Measurements from ENCODE around the gene RELA.
"Not testable (repeated sequence)": the region's sequence is repeated elsewhere in the genome, so short reads cannot be mapped to it uniquely, and the experiment has no call there.

Gene RELA

DNA sequence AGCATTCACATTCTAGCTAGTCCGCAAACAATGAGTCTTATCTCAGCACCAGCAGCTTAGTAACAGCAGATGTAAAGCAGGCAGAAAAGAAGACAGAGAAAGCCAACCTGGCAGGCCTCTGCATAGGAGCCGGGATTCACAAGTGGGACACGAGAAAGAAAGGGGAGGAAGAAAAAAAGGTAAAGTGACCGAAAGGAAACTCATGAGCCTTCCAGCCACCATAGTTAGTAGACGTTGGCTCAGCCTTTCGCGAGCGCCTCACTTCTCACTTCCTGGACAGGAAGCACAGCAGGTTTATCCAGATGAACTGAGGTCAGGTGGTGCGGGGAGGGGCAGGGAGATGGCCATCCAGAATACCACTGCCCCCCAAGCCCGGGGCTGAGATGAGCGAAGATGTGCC is 29.7 kb upstream of the RELA start:
- DNase-seq (ENCODE audit: low read depth, low spot score) = no peak
- no peak overlapping the region for H3K9ac ChIP-seq (ENCODE audit: insufficient read length, low read depth)
- H3K4me3 ChIP-seq (ENCODE audit: insufficient read length, low read depth) = no peak overlapping the region
- TF ChIP-seq SUZ12 (IDR thresholded peaks at IDR 0.05; ENCODE audit: extremely low read depth, insufficient read depth, insufficient read length) (no peak), ZNF274 (IDR thresholded peaks at IDR 0.05; ENCODE audit: low read depth, low read length) (no peak), YY1 (IDR thresholded peaks at IDR 0.05; ENCODE audit: insufficient read depth, insufficient read length) (no peak)
- H3K27me3 ChIP-seq (ENCODE audit: insufficient read depth, insufficient read length) = no peaks in the 10 kb centered on the region
- H3K36me3 ChIP-seq (ENCODE audit: insufficient read depth, insufficient read length, low read length) = no peaks in the 10 kb centered on the region
- H3K4me1 ChIP-seq (ENCODE audit: insufficient read depth, insufficient read length) = no peaks in the 10 kb centered on the region
- no peaks in the 10 kb centered on the region for H3K9me3 ChIP-seq (ENCODE audit: insufficient read depth, low read length)

DNA sequence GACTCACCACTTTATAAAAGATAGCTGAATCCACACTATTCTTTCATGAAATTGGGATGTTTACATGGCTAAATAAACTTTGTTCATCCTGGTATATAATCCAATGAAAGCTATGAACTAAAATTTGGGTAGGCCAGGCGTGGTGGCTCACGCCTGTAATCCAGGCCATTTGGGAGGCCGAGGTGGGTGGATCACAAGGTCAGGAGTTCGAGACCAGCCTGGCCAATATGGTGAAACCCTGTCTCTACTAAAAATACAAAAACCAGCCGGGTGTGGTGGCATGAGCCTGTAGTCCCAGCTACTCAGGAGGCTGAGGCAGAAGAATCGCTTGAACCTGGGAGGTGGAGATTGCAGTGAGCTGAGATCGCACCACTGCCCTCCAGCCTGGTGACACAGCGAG is 29.1 kb upstream of the RELA start:
- H3K27me3 ChIP-seq (ENCODE audit: insufficient read depth, insufficient read length); H3K9ac ChIP-seq (ENCODE audit: insufficient read length, low read depth); H3K36me3 ChIP-seq (ENCODE audit: insufficient read depth, insufficient read length, low read length); DNase-seq (ENCODE audit: low read depth, low spot score); H3K4me3 ChIP-seq (ENCODE audit: insufficient read length, low read depth); H3K4me1 ChIP-seq (ENCODE audit: insufficient read depth, insufficient read length); H3K9me3 ChIP-seq (ENCODE audit: insufficient read depth, low read length): not testable (repeated sequence)

DNA sequence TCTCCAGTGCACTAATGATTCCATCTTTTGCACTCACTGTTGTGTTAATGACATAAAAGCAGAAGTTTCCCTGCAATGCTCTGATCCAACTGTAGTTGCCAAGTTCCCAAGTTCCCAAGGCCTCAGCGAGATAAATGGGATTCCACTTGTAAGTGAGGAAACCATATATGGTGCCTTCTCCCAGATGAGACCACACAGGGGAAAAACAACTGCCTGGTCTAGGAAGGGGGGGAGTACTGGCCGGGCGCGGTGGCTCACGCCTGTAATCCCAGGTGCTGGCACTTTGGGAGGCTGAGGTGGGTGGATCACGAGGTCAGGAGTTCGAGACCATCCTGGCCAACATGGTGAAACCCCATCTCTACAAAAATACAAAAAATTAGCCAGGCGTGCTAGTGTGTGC is 23.3 kb upstream of the RELA start:
- TF ChIP-seq ZNF274 (IDR thresholded peaks at IDR 0.05; ENCODE audit: low read depth, low read length) (no peak), YY1 (IDR thresholded peaks at IDR 0.05; ENCODE audit: insufficient read depth, insufficient read length) (no peak), SUZ12 (IDR thresholded peaks at IDR 0.05; ENCODE audit: extremely low read depth, insufficient read depth, insufficient read length) (no peak)

GRCh38 chr11:65683480-65683879 is 20.8 kb upstream of the RELA start:
- H3K9ac ChIP-seq (ENCODE audit: insufficient read length, low read depth); DNase-seq (ENCODE audit: low read depth, low spot score); H3K36me3 ChIP-seq (ENCODE audit: insufficient read depth, insufficient read length, low read length); H3K27me3 ChIP-seq (ENCODE audit: insufficient read depth, insufficient read length); H3K4me1 ChIP-seq (ENCODE audit: insufficient read depth, insufficient read length); H3K4me3 ChIP-seq (ENCODE audit: insufficient read length, low read depth); H3K9me3 ChIP-seq (ENCODE audit: insufficient read depth, low read length): not testable (repeated sequence)

More for the DNA sequence above, 23.3 kb upstream of the RELA start:
- H3K36me3 ChIP-seq (ENCODE audit: insufficient read depth, insufficient read length, low read length) = no peaks in the 10 kb centered on the region
- no peak overlapping the region for H3K4me3 ChIP-seq (ENCODE audit: insufficient read length, low read depth)
- no peak overlapping the region for H3K9ac ChIP-seq (ENCODE audit: insufficient read length, low read depth)
- DNase-seq (ENCODE audit: low read depth, low spot score) = no peak
- H3K9me3 ChIP-seq (ENCODE audit: insufficient read depth, low read length) = no peaks in the 10 kb centered on the region
- H3K4me1 ChIP-seq (ENCODE audit: insufficient read depth, insufficient read length) = no peaks in the 10 kb centered on the region
- H3K27me3 ChIP-seq (ENCODE audit: insufficient read depth, insufficient read length) = no peaks in the 10 kb centered on the region

DNA sequence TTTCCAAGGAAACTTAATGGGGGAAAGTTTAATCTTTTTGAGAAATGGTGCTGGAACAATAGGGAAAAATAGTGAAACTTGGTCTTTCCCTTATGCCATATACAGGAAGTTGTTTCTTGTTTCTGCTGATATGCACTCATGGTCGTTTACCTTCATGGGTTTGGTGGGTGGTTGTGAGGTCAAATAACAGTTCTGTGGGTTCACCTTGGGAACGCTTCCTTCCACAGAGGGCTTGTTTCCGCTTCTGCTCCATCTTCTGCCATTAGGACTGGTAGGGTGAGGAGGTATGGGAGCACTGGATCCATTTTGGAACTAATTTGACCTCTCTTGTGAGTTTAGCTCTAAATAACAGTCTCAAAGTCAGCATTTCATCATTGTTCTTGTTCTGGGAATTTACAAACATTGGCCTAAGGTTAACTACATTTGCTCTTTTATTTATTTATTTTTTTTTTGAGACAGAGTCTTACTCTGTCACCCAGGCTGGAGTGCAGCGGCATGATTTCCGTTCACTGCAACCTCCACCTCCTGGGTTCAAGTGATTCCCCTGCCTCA is 17.6 kb upstream of the RELA start:
- Histone ChIP-seq H3K4me3 (ENCODE audit: insufficient read length, low read depth) (no peak overlapping the region), H3K4me1 (ENCODE audit: insufficient read depth, insufficient read length) (no peaks in the 10 kb centered on the region), H3K36me3 (ENCODE audit: insufficient read depth, insufficient read length, low read length) (no peaks in the 10 kb centered on the region), H3K9ac (ENCODE audit: insufficient read length, low read depth) (no peak overlapping the region), H3K27me3 (ENCODE audit: insufficient read depth, insufficient read length) (no peaks in the 10 kb centered on the region), H3K9me3 (ENCODE audit: insufficient read depth, low read length) (no peaks in the 10 kb centered on the region)
- no peak for TF ChIP-seq YY1 (IDR thresholded peaks at IDR 0.05; ENCODE audit: insufficient read depth, insufficient read length)
- TF ChIP-seq ZNF274 (IDR thresholded peaks at IDR 0.05; ENCODE audit: low read depth, low read length) = no peak
- no peak for TF ChIP-seq SUZ12 (IDR thresholded peaks at IDR 0.05; ENCODE audit: extremely low read depth, insufficient read depth, insufficient read length)
- DNase-seq (ENCODE audit: low read depth, low spot score) = no peak

- DNase-seq (ENCODE audit: low read depth, low spot score) = no peak
- no peaks in the 10 kb centered on the region for H3K9me3 ChIP-seq (ENCODE audit: insufficient read depth, low read length)
- TF ChIP-seq SUZ12 (IDR thresholded peaks at IDR 0.05; ENCODE audit: extremely low read depth, insufficient read depth, insufficient read length) (no peak), ZNF274 (IDR thresholded peaks at IDR 0.05; ENCODE audit: low read depth, low read length) (no peak), YY1 (IDR thresholded peaks at IDR 0.05; ENCODE audit: insufficient read depth, insufficient read length) (no peak)
- no peaks in the 10 kb centered on the region for H3K36me3 ChIP-seq (ENCODE audit: insufficient read depth, insufficient read length, low read length)
- H3K9ac ChIP-seq (ENCODE audit: insufficient read length, low read depth) = no peak overlapping the region
- H3K27me3 ChIP-seq (ENCODE audit: insufficient read depth, insufficient read length) = no peaks in the 10 kb centered on the region
- no peaks in the 10 kb centered on the region for H3K4me1 ChIP-seq (ENCODE audit: insufficient read depth, insufficient read length)
- no peak overlapping the region for H3K4me3 ChIP-seq (ENCODE audit: insufficient read length, low read depth)
These were observed 10.3 kb upstream of the RELA start for GRCh38 chr11:65672982-65673381.

DNA sequence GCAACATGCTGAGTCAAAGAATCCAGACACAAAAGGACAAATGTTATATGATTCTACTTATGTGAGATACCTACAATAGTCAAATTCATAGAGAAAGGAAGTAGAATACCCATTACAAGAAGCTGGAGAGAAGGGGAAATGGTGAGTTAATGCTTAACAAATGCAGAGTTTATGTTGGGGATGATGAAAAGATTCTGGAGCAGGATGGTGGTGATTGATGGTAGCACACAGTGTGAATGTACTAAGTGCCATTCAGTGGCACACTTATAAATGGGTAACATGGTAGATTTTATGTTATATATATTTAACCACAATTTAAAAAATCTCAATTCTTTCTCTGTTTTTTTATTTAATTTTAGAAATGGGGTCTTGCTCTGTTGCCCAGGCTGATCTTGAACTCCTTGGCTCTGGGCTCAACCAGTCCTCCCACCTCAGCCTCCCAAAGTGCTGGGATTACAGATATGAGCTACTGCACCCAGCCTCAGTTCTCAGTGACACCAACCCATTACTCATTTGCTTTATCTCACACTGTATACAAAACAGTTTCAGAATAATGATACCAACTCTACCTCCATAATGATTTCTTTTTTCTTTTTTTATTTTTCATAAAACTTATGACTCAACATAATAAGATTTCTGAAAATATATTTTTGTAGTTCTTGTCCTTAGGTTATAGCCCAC is 9.6 kb upstream of the RELA start:
- H3K4me1 ChIP-seq (ENCODE audit: insufficient read depth, insufficient read length) = no peaks in the 10 kb centered on the region
- H3K27me3 ChIP-seq (ENCODE audit: insufficient read depth, insufficient read length) = no peaks in the 10 kb centered on the region
- H3K4me3 ChIP-seq (ENCODE audit: insufficient read length, low read depth) = no peak overlapping the region
- DNase-seq (ENCODE audit: low read depth, low spot score) = no peak
- TF ChIP-seq YY1 (IDR thresholded peaks at IDR 0.05; ENCODE audit: insufficient read depth, insufficient read length) = no peak
- no peak for TF ChIP-seq ZNF274 (IDR thresholded peaks at IDR 0.05; ENCODE audit: low read depth, low read length)
- TF ChIP-seq SUZ12 (IDR thresholded peaks at IDR 0.05; ENCODE audit: extremely low read depth, insufficient read depth, insufficient read length) = no peak
- H3K9ac ChIP-seq (ENCODE audit: insufficient read length, low read depth) = no peak overlapping the region
- H3K36me3 ChIP-seq (ENCODE audit: insufficient read depth, insufficient read length, low read length) = no peaks in the 10 kb centered on the region
- no peaks in the 10 kb centered on the region for H3K9me3 ChIP-seq (ENCODE audit: insufficient read depth, low read length)
